Panc1 (cell line): Measurements from ENCODE around the gene ATF3. TPM values are rescaled to one million over a fixed set of nuclear protein-coding genes. Genes with fewer than 3 reads are reported as not detected.

Experiments
- ATAC-seq: fragments of 200-7000 bp; cut with Tn5 transposase; 2 replicates; pipeline ENCODE4 v1.9.1; 2020; ENCODE audit warnings: mild to moderate bottlenecking, moderate library complexity
- BruUV-seq: library from RNA; stranded (reverse); fragments of 400-500 nt; replicated peaks from 2 replicates; lab custom pipeline; 2021; lab: Mats Ljungman, UMichigan
- CTCF ChIA-PET: fragments of 300-600 bp; sonication (Branson Sonifier 250); formaldehyde crosslinking; loops from one replicate; lab custom pipeline; 2022; ENCODE audit warnings: antibody characterized with exemption; lab: Charles Lee
- POLR2A ChIA-PET: fragments of 300-600 bp; sonication (Branson Sonifier 250); formaldehyde crosslinking; loops from one replicate; lab custom pipeline; 2022; ENCODE audit warnings: antibody characterized with exemption; lab: Charles Lee
- DNase-seq: peaks from one replicate; pipeline ENCODE4 v3.0.0-alpha.2; 2010; ENCODE audit warnings: low read depth, low spot score
- H3K27ac ChIP-seq: 2 replicates; pipeline ENCODE4 v1.5.1; 2011; ENCODE audit warnings: mild to moderate bottlenecking, low read length, inconsistent platforms
- H3K27me3 ChIP-seq: fragments of 200-500 bp; sonication (Bioruptor generic); 2 replicates; pipeline ENCODE4 v1.6.0; 2014; ENCODE audit warnings: low read length, inconsistent platforms; ENCODE audit not compliant: control insufficient read depth, insufficient read depth
- H3K36me3 ChIP-seq: fragments of 200-500 bp; sonication (Bioruptor generic); 2 replicates; pipeline ENCODE4 v1.5.1; 2014; ENCODE audit warnings: inconsistent platforms, mild to moderate bottlenecking, low read length, moderate library complexity; ENCODE audit not compliant: control insufficient read depth, insufficient read depth
- H3K4me1 ChIP-seq: 2 replicates; pipeline ENCODE4 v1.5.1; 2011; ENCODE audit warnings: inconsistent platforms, mild to moderate bottlenecking, low read length, moderate library complexity; ENCODE audit not compliant: control insufficient read depth, insufficient read depth
- H3K4me3 ChIP-seq, 2 experiments: 2 replicates each; pipeline ENCODE4 v1.5.1; 2011 to 2012; ENCODE audit warnings: low read depth in 2 of 2, low read length in 2 of 2, mild to moderate bottlenecking in 2 of 2, inconsistent platforms in 1 of 2, moderate library complexity in 1 of 2
- H3K9me3 ChIP-seq: fragments of 200-500 bp; sonication (Bioruptor generic); 2 replicates; pipeline ENCODE4 v1.5.1; 2014; ENCODE audit warnings: low read depth, mild to moderate bottlenecking, inconsistent platforms, low read length, moderate library complexity; ENCODE audit not compliant: control insufficient read depth, insufficient read depth
- CTCF ChIP-seq: fragments of 450-650 bp; IDR thresholded peaks from 2 replicates; pipeline ENCODE4 v1.5.1; 2017; ENCODE audit warnings: mild to moderate bottlenecking
- POLR2AphosphoS5 ChIP-seq: IDR thresholded peaks from 2 replicates; pipeline ENCODE4 v1.6.1; 2012; ENCODE audit warnings: mild to moderate bottlenecking, low read depth, low read length, moderate library complexity
- REST ChIP-seq, 2 experiments: IDR thresholded peaks; 2 replicates each; pipeline ENCODE4 v1.6.1; 2011 to 2012; ENCODE audit warnings: low read depth in 2 of 2, control low read depth in 1 of 2, low read length in 1 of 2, mild to moderate bottlenecking in 1 of 2, moderate library complexity in 1 of 2; ENCODE audit not compliant: insufficient read depth in 1 of 2
- SIN3A ChIP-seq: IDR thresholded peaks from 2 replicates; pipeline ENCODE4 v1.6.1; 2012; ENCODE audit warnings: low read depth, mild to moderate bottlenecking, low read length, moderate library complexity, borderline replicate concordance; ENCODE audit not compliant: insufficient read depth
- TCF7L2 ChIP-seq: IDR thresholded peaks from 2 replicates; pipeline ENCODE4 v1.6.1; 2011; ENCODE audit warnings: mild to moderate bottlenecking, low read depth, low read length, inconsistent platforms
- in situ Hi-C: cut with HindIII; loops from 2 replicates; pipeline ENCODE4 v1.10.0; 2016; ENCODE audit warnings: low sequenced_read_pairs, low pct_unique_long_range_greater_than_20kb
- intact Hi-C: fragments of 100-400 bp; cut with micrococcal nuclease; formaldehyde crosslinking; loops from one replicate; pipeline ENCODE4 v1.10.0; 2022; ENCODE audit not compliant: unreplicated experiment
- total RNA-seq: library from RNA; stranded (reverse); gene quantifications from one replicate; pipeline ENCODE4 v1.2.1, GENCODE V29; 2021; ENCODE audit not compliant: unreplicated experiment

ATF3 gene
- total RNA-seq, 1 experiment from 2014 or later = 13.3 TPM

- intact Hi-C loops (no loop called here), in situ Hi-C loops (no loop called here)
- no peak overlapping the region for H3K4me3 ChIP-seq
- no TSS peak for BruUV-seq
- DNase-seq = no peak
- no peaks in the 10 kb centered on the region for H3K27me3 ChIP-seq
- H3K36me3 ChIP-seq = no peaks in the 10 kb centered on the region
- POLR2A ChIA-PET = no interaction called here
- no peaks in the 10 kb centered on the region for H3K4me1 ChIP-seq
- H3K9me3 ChIP-seq = no peaks in the 10 kb centered on the region
- H3K27ac ChIP-seq = no peak overlapping the region
- CTCF ChIA-PET = no interaction called here
- ATAC-seq = no peak
- TF ChIP-seq REST (IDR thresholded peaks at IDR 0.05; ENCODE audit: insufficient read depth in 1 of 2, low read depth in 2 of 2, low read length in 1 of 2) (no peak), POLR2AphosphoS5 (no peak), SIN3A (no peak), CTCF (no peak), TCF7L2 (no peak)
Measured at GRCh38 chr1:212651977-212652376, 43.4 kb downstream of the ATF3 start.

- no peak overlapping the region for H3K27ac ChIP-seq
- no TSS peak for BruUV-seq
- ChIA-PET POLR2A (no interaction called here), CTCF (no interaction called here)
- no peaks in the 10 kb centered on the region for H3K27me3 ChIP-seq
- H3K9me3 ChIP-seq = no peaks in the 10 kb centered on the region
- no peak overlapping the region for H3K4me3 ChIP-seq
- H3K4me1 ChIP-seq = no peaks in the 10 kb centered on the region
- H3K36me3 ChIP-seq = no peaks in the 10 kb centered on the region
- ATAC-seq (no peak), DNase-seq (no peak)
- intact Hi-C loops (no loop called here), in situ Hi-C loops (no loop called here)
- TF ChIP-seq REST (IDR thresholded peaks at IDR 0.05; ENCODE audit: insufficient read depth in 1 of 2, low read depth in 2 of 2, low read length in 1 of 2) (no peak), SIN3A (no peak), CTCF (no peak), POLR2AphosphoS5 (no peak), TCF7L2 (no peak)
Measured at GRCh38 chr1:212652609-212653008, 44.0 kb downstream of the ATF3 start.
